Measurements from ENCODE around the gene SAPCD1. TPM values are rescaled to one million over a fixed set of nuclear protein-coding genes. Genes with fewer than 3 reads are reported as not detected.
"Not testable (repeated sequence)": the region's sequence is repeated elsewhere in the genome, so short reads cannot be mapped to it uniquely, and the experiment has no call there.

Gene SAPCD1
- total RNA-seq, 3 donors from 2014 or later (not counting 1 experiment from before 2014, with no cell fraction given) = 5.4 to 14.5 (median 6.9) TPM

DNA sequence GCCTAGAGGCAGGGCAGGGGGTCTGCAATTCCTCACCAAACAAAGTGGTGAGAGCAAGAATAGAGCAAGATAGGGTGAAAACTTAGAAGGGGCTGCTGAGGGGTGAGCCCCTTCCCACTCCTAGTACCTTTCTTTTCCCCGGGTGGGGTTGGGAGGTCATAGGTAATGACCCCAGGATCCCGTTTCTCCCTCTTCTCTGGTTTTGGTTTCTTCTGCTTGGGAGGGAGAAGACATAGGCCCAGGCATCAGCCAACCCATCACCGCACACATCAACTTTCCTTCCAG, 29.6 kb downstream of the SAPCD1 start:
- no peaks in the 10 kb centered on the region for H3K9me3 Mint-ChIP-seq
- no peak for TF ChIP-seq CTCF (IDR thresholded peaks at IDR 0.05)
- intact Hi-C loops (cut with micrococcal nuclease) = no loop called here
- Histone ChIP-seq H3K9me3 (ENCODE audit: control insufficient read depth, insufficient read depth, low read length) (no peaks in the 10 kb centered on the region), H3K36me3 (ENCODE audit: control insufficient read depth, insufficient read depth, low read length) (peaks cover 10% of the 10 kb centered on the region), H3K27me3 (ENCODE audit: control insufficient read depth, insufficient read depth, low read length) (no peaks in the 10 kb centered on the region), H3K4me1 (ENCODE audit: control insufficient read depth, insufficient read depth, low read length) (peaks cover 21% of the 10 kb centered on the region), H3K27ac (ENCODE audit: low read length) (no peak overlapping the region), H3K4me3 (ENCODE audit: low read length) (no peak overlapping the region)
- WGBS (ENCODE audit: insufficient coverage) = 100% methylated on average over 1 of the region's 3 CpGs
- H3K27ac Mint-ChIP-seq = no peak overlapping the region
- peaks cover 7% of the 10 kb centered on the region for H3K36me3 Mint-ChIP-seq
- DNase-seq (no peak), ATAC-seq (no peak)
- no peak overlapping the region for H3K4me3 Mint-ChIP-seq
- H3K27me3 Mint-ChIP-seq (ENCODE audit: low read depth in 2 of 2) = no peaks in the 10 kb centered on the region
- peaks cover 24 to 28% of the 10 kb centered on the region in 2 donors for H3K4me1 Mint-ChIP-seq

GRCh38 chr6:31792761-31793171, 30.3 kb downstream of the SAPCD1 start:
- peak overlapping the region; percentile 13 for H3K27ac ChIP-seq (ENCODE audit: low read length)

GRCh38 chr6:31793927-31794245, 31.4 kb downstream of the SAPCD1 start:
- WGBS (ENCODE audit: insufficient coverage) = 97% methylated on average over 6 of the region's 6 CpGs
- Histone ChIP-seq H3K4me1 (ENCODE audit: control insufficient read depth, insufficient read depth, low read length) (peaks cover 34% of the 10 kb centered on the region), H3K27ac (ENCODE audit: low read length) (peak overlapping the region; percentile 77), H3K36me3 (ENCODE audit: control insufficient read depth, insufficient read depth, low read length) (peaks cover 10% of the 10 kb centered on the region)
- H3K36me3 Mint-ChIP-seq; ATAC-seq; H3K9me3 ChIP-seq (ENCODE audit: control insufficient read depth, insufficient read depth, low read length); DNase-seq; H3K27me3 ChIP-seq (ENCODE audit: control insufficient read depth, insufficient read depth, low read length); H3K9me3 Mint-ChIP-seq; H3K27me3 Mint-ChIP-seq (ENCODE audit: low read depth in 2 of 2); H3K4me3 ChIP-seq (ENCODE audit: low read length); intact Hi-C loops (cut with micrococcal nuclease): not testable (repeated sequence)
- Mint-ChIP-seq H3K27ac (peak overlapping the region; percentile 96), H3K4me3 (peak overlapping the region; percentile 68), H3K4me1 (peaks cover 30 to 36% of the 10 kb centered on the region in 2 donors)

More at GRCh38 chr6:31792761-31793171, 30.3 kb downstream of the SAPCD1 start:
- H3K4me3 ChIP-seq (ENCODE audit: low read length) = no peak overlapping the region
- no peaks in the 10 kb centered on the region for H3K27me3 Mint-ChIP-seq (ENCODE audit: low read depth in 2 of 2)
- no peak for DNase-seq
- H3K4me1 Mint-ChIP-seq = peaks cover 28 to 34% of the 10 kb centered on the region in 2 donors
- intact Hi-C loops (cut with micrococcal nuclease) = no loop called here
- H3K27me3 ChIP-seq (ENCODE audit: control insufficient read depth, insufficient read depth, low read length) = no peaks in the 10 kb centered on the region
- H3K36me3 ChIP-seq (ENCODE audit: control insufficient read depth, insufficient read depth, low read length) = peaks cover 10% of the 10 kb centered on the region
- H3K36me3 Mint-ChIP-seq = peaks cover 7% of the 10 kb centered on the region
- no peaks in the 10 kb centered on the region for H3K9me3 ChIP-seq (ENCODE audit: control insufficient read depth, insufficient read depth, low read length)
- no peak for ATAC-seq
- TF ChIP-seq CTCF (IDR thresholded peaks at IDR 0.05) = no peak
- H3K9me3 Mint-ChIP-seq = no peaks in the 10 kb centered on the region
- no peak overlapping the region for H3K4me3 Mint-ChIP-seq
- H3K27ac Mint-ChIP-seq = no peak overlapping the region
- H3K4me1 ChIP-seq (ENCODE audit: control insufficient read depth, insufficient read depth, low read length) = peaks cover 28% of the 10 kb centered on the region
- WGBS (ENCODE audit: insufficient coverage) = 68% methylated on average over 12 of the region's 12 CpGs

DNA sequence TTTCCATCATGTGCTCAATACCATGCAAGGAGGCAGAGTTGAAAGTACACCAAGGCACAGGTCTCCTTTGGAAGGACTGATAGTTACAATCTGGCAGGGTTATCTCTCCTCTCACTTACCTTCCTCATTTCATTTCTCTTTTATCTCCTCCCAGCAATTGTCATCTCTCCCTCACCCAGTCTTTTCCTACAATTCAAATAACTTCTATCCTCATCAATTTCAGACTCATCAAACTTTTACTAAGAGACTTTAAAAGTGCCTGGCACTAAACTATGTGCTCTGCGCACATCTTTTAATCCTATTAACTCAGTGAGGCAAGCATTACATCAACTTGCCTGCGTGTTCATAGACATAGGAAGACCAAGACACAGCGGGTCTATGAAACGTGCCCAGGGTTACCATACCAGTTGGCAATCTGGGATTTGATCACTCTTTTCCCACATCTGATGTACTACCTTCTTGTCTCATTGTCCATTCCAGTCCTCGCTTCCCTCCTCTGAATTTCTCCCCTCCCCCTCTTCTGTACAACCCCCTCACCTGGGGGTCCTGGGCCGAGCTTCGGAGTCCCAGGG, 31.9 kb downstream of the SAPCD1 start:
- peaks cover 8% of the 10 kb centered on the region for H3K36me3 ChIP-seq (ENCODE audit: control insufficient read depth, insufficient read depth, low read length)
- intact Hi-C loops (cut with micrococcal nuclease) = no loop called here
- peak in 1 of 2 donors; percentile 50 for DNase-seq
- Mint-ChIP-seq H3K4me1 (peaks cover 30 to 36% of the 10 kb centered on the region in 2 donors), H3K9me3 (no peaks in the 10 kb centered on the region), H3K27me3 (ENCODE audit: low read depth in 2 of 2) (no peaks in the 10 kb centered on the region), H3K27ac (peak overlapping the region; percentile 96), H3K36me3 (peaks cover 7% of the 10 kb centered on the region), H3K4me3 (peak overlapping the region; percentile 22)
- ATAC-seq = no peak
- peaks cover 34% of the 10 kb centered on the region for H3K4me1 ChIP-seq (ENCODE audit: control insufficient read depth, insufficient read depth, low read length)
- H3K4me3 ChIP-seq (ENCODE audit: low read length) = peak overlapping the region; percentile 67
- 44% methylated on average over 7 of the region's 7 CpGs for WGBS (ENCODE audit: insufficient coverage)
- H3K9me3 ChIP-seq (ENCODE audit: control insufficient read depth, insufficient read depth, low read length) = no peaks in the 10 kb centered on the region
- H3K27ac ChIP-seq (ENCODE audit: low read length) = peak overlapping the region; percentile 77
- H3K27me3 ChIP-seq (ENCODE audit: control insufficient read depth, insufficient read depth, low read length) = no peaks in the 10 kb centered on the region
- TF ChIP-seq CTCF (IDR thresholded peaks at IDR 0.05) = no peak
